HFFc6 (cell line): ENCODE results near the gene CEACAM1. TPM values are rescaled to one million over a fixed set of nuclear protein-coding genes. Genes with fewer than 3 reads are reported as not detected.
"Not testable (repeated sequence)": the region's sequence is repeated elsewhere in the genome, so short reads cannot be mapped to it uniquely, and the experiment has no call there.

Source experiments
- DNase-seq: peaks from one replicate; pipeline ENCODE4 v3.0.0-alpha.2; 2018
- H3K27ac Mint-ChIP-seq: 2 replicates; pipeline ENCODE4 v1.8.0; 2020; ENCODE audit warnings: mild to moderate bottlenecking, mixed read lengths
- H3K27me3 Mint-ChIP-seq: 2 replicates; pipeline ENCODE4 v1.8.0; 2021; ENCODE audit warnings: mild to moderate bottlenecking, moderate library complexity, mixed read lengths; ENCODE audit not compliant: insufficient read depth
- H3K36me3 Mint-ChIP-seq: 2 replicates; pipeline ENCODE4 v1.8.0; 2021; ENCODE audit warnings: low read depth, mixed read lengths
- H3K4me1 Mint-ChIP-seq: 2 replicates; pipeline ENCODE4 v1.8.0; 2020; ENCODE audit warnings: low read depth, mixed read lengths
- H3K4me3 Mint-ChIP-seq: 2 replicates; pipeline ENCODE4 v1.8.0; 2020; ENCODE audit warnings: mild to moderate bottlenecking, moderate library complexity, mixed read lengths
- H3K9me3 Mint-ChIP-seq: 2 replicates; pipeline ENCODE4 v1.8.0; 2020; ENCODE audit warnings: mild to moderate bottlenecking, mixed read lengths
- total RNA-seq, 6 experiments: library from RNA; stranded (reverse); fragmentation: NEBNext Ultra II Directional; extraction: Animal tissue kit (Norgen Biotek cat#: 25700); gene quantifications; 2 replicates in 1 of 6; 3 replicates in 5 of 6; pipeline ENCODE4 v1.2.3, GENCODE V29; 2021
- TF ChIP-seq, protein P1 (sequence below): fragments of 200-600 bp; sonication (generic); IDR thresholded peaks from 2 replicates; pipeline ENCODE4 v1.5.0; 2021; ENCODE audit warnings: antibody characterized with exemption, mild to moderate bottlenecking

Gene CEACAM1
- total RNA-seq, 6 experiments from 2014 or later = not detected

- Mint-ChIP-seq H3K36me3 (peaks cover 16% of the 10 kb centered on the region; the same call in 1 of the 2 replicates), H3K27me3 (peaks cover 69% of the 10 kb centered on the region), H3K4me3 (no peak overlapping the region), H3K27ac (no peak overlapping the region), H3K4me1 (no peaks in the 10 kb centered on the region), H3K9me3 (peaks cover 32% of the 10 kb centered on the region)
- TF ChIP-seq, protein P1, sequence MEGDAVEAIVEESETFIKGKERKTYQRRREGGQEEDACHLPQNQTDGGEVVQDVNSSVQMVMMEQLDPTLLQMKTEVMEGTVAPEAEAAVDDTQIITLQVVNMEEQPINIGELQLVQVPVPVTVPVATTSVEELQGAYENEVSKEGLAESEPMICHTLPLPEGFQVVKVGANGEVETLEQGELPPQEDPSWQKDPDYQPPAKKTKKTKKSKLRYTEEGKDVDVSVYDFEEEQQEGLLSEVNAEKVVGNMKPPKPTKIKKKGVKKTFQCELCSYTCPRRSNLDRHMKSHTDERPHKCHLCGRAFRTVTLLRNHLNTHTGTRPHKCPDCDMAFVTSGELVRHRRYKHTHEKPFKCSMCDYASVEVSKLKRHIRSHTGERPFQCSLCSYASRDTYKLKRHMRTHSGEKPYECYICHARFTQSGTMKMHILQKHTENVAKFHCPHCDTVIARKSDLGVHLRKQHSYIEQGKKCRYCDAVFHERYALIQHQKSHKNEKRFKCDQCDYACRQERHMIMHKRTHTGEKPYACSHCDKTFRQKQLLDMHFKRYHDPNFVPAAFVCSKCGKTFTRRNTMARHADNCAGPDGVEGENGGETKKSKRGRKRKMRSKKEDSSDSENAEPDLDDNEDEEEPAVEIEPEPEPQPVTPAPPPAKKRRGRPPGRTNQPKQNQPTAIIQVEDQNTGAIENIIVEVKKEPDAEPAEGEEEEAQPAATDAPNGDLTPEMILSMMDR = no peak
- DNase-seq = peak; percentile 79
Measured at GRCh38 chr19:42553292-42554045, 25.2 kb upstream of the CEACAM1 start.

GRCh38 chr19:42552086-42553065 is 24.1 kb upstream of the CEACAM1 start:
- peaks cover 13% of the 10 kb centered on the region; the same call in 1 of the 2 replicates for H3K36me3 Mint-ChIP-seq

GRCh38 chr19:42550521-42550920 is 22.2 kb upstream of the CEACAM1 start:
- not testable (repeated sequence) for H3K27ac Mint-ChIP-seq
- H3K9me3 Mint-ChIP-seq = peaks cover 24% of the 10 kb centered on the region
- TF ChIP-seq, protein P1 = 0 out of 2 replicates have a peak, but pooled peaks have one; percentile 11

More at GRCh38 chr19:42552086-42553065, 24.1 kb upstream of the CEACAM1 start:
- TF ChIP-seq, protein P1 = no peak
- DNase-seq = no peak
- no peaks in the 10 kb centered on the region for H3K4me1 Mint-ChIP-seq
- H3K9me3 Mint-ChIP-seq = peaks cover 27% of the 10 kb centered on the region
- H3K27ac Mint-ChIP-seq = no peak overlapping the region
- H3K4me3 Mint-ChIP-seq = no peak overlapping the region
- H3K27me3 Mint-ChIP-seq = peaks cover 66% of the 10 kb centered on the region

DNA sequence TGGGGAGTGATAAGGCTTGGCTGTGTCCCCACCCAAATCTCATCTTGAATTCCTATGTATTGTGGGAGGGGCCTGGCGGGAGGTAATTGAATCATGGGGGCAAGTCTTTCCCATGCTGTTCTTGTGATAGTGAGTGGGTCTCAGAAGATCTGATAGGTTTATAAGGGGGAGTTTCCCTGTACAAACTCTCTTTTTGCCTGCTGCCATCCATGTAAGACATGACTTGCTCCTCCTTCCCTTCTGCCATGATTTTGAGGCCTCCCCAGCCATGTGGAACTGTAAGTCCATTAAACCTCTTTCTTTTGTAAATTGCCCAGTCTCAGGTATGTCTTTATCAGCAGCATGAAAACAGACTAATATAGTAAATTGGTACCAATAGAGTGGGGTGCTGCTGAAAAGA is 20.8 kb upstream of the CEACAM1 start:
- not testable (repeated sequence) for H3K4me1 Mint-ChIP-seq, H3K27ac Mint-ChIP-seq, H3K4me3 Mint-ChIP-seq

More at GRCh38 chr19:42550521-42550920, 22.2 kb upstream of the CEACAM1 start:
- H3K4me1 Mint-ChIP-seq, H3K4me3 Mint-ChIP-seq, DNase-seq: not testable (repeated sequence)
- peaks cover 54% of the 10 kb centered on the region for H3K27me3 Mint-ChIP-seq
- peaks cover 10% of the 10 kb centered on the region; the same call in 1 of the 2 replicates for H3K36me3 Mint-ChIP-seq

GRCh38 chr19:42548552-42548951 is 20.3 kb upstream of the CEACAM1 start:
- Mint-ChIP-seq H3K4me1 (no peaks in the 10 kb centered on the region), H3K4me3 (no peak overlapping the region), H3K27ac (no peak overlapping the region), H3K36me3 (peaks cover 10% of the 10 kb centered on the region; the same call in 1 of the 2 replicates), H3K27me3 (peaks cover 43% of the 10 kb centered on the region), H3K9me3 (peaks cover 24% of the 10 kb centered on the region)
- DNase-seq = no peak
- TF ChIP-seq, protein P1 = no peak

More for the DNA sequence above, 20.8 kb upstream of the CEACAM1 start:
- peaks cover 10% of the 10 kb centered on the region; the same call in 1 of the 2 replicates for H3K36me3 Mint-ChIP-seq
- H3K27me3 Mint-ChIP-seq = peaks cover 45% of the 10 kb centered on the region
- DNase-seq = not testable (repeated sequence)
- H3K9me3 Mint-ChIP-seq = peaks cover 24% of the 10 kb centered on the region
